Hematopoietic multipotent progenitor cell treated with erythropoietin and hydrocortisone succinate and interleukin-3 and kit ligand, for 8 days (in vitro differentiated cells): ENCODE results near the gene MAFF.
"Not testable (repeated sequence)": the region's sequence is repeated elsewhere in the genome, so short reads cannot be mapped to it uniquely, and the experiment has no call there.

ENCODE experiments used
- DNase-seq: peaks from one replicate; pipeline ENCODE4 v3.0.0-alpha.2; 2015

Gene MAFF

GRCh38 chr22:38228326-38228872, 26.6 kb downstream of the MAFF start:
- DNase-seq, result no peak

GRCh38 chr22:38228873-38229740, 27.3 kb downstream of the MAFF start:
- DNase-seq, result peak; percentile 51

- peak; percentile 77 for DNase-seq
These were observed 28.5 kb downstream of the MAFF start for GRCh38 chr22:38230108-38230825.

- no peak for DNase-seq
These were observed 29.1 kb downstream of the MAFF start for GRCh38 chr22:38230916-38231315.

GRCh38 chr22:38232196-38232595, 30.4 kb downstream of the MAFF start:
- DNase-seq, result no peak

GRCh38 chr22:38233427-38233826, 31.6 kb downstream of the MAFF start:
- no peak for DNase-seq

GRCh38 chr22:38233856-38234255, 32.1 kb downstream of the MAFF start:
- DNase-seq, result not testable (repeated sequence)

GRCh38 chr22:38235240-38235850, 33.6 kb downstream of the MAFF start:
- DNase-seq, result no peak

- no peak for DNase-seq
These were observed 35.0 kb downstream of the MAFF start for GRCh38 chr22:38236786-38237185.

- DNase-seq, result no peak
These were observed 36.8 kb downstream of the MAFF start for GRCh38 chr22:38238519-38239071.

- DNase-seq, result no peak
These were observed 37.4 kb downstream of the MAFF start for GRCh38 chr22:38239101-38239761.

- DNase-seq, result no peak
These were observed 39.0 kb downstream of the MAFF start for GRCh38 chr22:38240734-38241252.

- DNase-seq, result no peak
These were observed 41.4 kb downstream of the MAFF start for GRCh38 chr22:38243007-38243765.

- DNase-seq, result no peak
These were observed 42.3 kb downstream of the MAFF start for GRCh38 chr22:38244106-38244505.

- DNase-seq, result no peak
These were observed 44.4 kb downstream of the MAFF start for GRCh38 chr22:38246046-38246658.

- no peak for DNase-seq
These were observed 44.9 kb downstream of the MAFF start for GRCh38 chr22:38246692-38247091.

GRCh38 chr22:38247713-38248112, 45.9 kb downstream of the MAFF start:
- DNase-seq, result no peak

- DNase-seq, result no peak
These were observed 46.5 kb downstream of the MAFF start for GRCh38 chr22:38248280-38248679.

- DNase-seq, result no peak
These were observed 47.5 kb downstream of the MAFF start for GRCh38 chr22:38249301-38249700.

- no peak for DNase-seq
These were observed 48.2 kb downstream of the MAFF start for GRCh38 chr22:38249803-38250642.
